Ecto neural progenitor cell (in vitro differentiated cells): ENCODE results near the gene ACLY.
"Not testable (repeated sequence)": the region's sequence is repeated elsewhere in the genome, so short reads cannot be mapped to it uniquely, and the experiment has no call there.

Experiments used
- DNase-seq: peaks from one replicate; pipeline ENCODE4 v3.0.0-alpha.2; 2018; ENCODE audit warnings: low spot score

ACLY gene

DNA sequence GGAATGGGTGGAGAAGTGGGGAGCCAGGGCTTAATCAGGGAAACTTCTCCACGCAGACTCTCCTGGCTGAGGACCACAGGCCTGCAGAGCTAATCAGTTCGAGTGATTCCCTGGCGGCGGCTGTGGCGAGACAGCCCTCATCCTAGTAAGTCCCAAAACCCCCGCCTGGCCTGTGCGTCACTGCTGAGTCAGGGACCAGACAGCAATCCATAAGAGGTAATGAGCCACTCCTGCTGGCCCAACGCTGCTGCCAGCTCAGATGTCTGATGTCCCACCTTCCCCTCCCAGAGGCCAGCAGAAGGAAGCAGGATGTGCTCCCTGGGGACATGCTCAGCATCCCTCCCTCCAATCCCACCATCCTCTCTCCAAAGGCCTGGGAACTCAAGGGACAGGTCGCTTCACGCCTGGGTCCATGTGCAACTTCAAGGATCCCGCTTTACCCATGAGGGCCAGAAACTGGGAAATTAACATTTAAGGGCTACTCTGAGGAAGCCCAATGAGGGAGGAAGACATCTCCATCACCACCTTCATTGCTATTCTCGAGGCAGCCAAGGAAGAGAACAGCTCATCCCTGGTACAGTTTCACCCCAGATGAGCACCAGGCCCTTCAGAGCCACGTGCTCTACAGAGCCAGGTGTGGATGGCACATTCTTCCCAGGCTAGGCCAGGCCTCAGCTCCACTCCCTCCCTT is 7.9 kb downstream of the ACLY start:
- no peak for DNase-seq

DNA sequence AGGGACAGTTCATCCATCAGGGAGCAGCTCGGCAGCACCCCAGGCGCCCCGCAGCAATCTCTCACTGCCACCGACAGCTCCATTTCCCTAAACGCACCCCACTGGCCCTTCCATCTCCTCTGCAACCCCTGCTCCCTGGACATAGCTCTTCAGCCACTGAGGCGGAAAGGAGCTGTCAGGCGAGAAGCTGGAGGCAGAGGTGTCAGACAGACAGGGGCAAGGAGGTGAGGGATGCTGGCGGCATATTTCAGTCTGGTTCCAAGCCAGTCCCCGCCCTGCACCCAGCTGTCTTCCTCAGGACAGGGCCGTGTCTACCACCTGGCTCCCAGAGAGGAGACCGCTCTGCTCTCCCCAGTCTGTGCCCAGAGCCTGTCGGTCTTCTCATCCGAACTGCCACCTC is 9.7 kb downstream of the ACLY start:
- no peak for DNase-seq

DNA sequence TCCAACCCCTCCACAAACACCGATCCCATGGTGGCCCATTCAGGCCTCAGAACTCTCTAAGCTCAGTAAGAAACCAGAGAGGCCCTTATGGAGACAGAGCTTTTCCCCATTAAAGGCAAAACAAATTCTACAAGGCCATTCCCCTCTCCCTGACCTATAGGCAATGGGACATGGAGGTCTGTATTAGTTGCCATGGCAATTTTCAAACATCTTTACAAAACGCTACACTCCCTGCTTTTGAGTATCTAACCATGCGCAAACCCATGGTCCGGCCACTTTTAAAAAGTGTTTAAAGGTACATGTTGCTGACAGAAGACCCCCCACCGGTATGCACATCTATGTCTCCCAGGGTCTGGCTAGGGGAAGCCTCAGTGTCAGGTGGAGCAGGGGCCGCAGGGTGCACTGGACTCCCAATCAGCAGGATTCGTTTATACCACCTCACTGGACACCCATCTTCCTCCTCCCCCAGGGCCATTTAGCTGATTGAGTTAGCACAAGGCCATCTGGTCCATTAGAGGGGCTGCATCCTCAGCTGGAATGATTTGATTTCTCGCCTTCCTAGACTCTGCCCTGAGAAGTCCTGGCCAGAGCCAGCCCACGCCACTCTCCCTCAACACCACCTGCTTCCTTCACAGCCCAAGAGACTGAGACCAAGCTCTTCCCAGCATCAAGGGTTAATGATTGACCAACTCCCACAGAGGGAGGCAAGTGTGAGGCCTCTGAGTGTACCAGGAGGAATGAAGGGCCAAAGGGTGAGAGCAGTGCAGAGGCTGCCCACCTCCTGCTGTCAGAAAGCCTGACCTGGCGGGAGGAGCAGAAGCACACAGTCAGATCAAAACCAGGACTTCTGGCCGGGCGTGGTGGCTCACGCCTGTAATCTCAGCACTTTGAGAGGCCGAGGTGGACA is 10.9 kb downstream of the ACLY start:
- no peak for DNase-seq

DNA sequence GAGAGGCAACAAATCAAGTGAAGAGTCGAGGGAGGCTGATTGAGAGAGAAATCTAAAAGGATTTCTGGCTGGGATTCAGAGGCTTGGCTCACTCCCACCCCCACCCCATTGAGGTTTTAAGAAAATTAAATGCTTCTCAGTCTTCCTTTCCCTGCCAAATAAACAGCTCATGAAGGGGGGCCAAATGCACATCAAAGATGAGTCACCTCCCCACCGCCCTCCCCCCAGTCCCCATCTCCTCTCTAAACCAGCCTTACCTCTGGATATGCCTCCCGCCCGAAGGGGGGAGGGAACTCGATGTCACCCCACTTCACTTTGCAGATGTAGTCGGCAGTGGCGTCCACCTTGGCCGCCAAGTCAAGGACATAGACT is 11.6 kb downstream of the ACLY start:
- no peak for DNase-seq

DNA sequence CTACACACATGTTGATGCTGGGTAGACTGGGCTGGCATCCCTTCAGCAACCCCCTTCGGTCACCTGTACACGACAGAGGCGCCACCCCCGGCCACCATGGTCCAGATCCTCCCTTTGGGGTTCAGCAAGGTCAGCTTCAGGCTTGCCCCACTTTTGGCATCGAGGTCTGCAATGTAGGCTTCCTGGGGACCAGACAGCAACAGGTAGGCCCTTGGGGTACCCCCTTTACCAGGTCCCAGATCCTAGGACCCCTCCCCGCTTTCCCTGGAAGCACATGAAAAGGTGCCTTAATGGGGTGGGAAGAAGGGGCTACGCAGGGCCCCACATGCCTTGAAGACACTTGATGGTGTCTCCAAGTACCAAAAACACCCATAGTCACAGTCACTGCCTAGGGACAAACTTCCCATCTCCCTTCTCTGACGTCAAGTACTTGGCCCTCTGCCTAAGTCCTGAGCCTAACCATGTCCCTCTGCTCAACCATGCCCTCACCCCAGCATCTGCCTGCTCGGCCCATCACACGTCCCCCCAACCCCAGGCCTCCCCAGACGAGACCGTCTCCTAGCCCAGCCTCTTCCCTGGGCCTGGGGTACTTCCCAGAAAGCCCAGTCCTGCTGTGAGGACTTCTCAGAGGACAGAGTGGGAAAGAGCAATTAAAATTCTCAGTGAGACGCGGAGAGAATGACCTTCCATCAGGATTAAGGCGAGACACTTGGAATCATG is 12.1 kb downstream of the ACLY start:
- DNase-seq = no peak

DNA sequence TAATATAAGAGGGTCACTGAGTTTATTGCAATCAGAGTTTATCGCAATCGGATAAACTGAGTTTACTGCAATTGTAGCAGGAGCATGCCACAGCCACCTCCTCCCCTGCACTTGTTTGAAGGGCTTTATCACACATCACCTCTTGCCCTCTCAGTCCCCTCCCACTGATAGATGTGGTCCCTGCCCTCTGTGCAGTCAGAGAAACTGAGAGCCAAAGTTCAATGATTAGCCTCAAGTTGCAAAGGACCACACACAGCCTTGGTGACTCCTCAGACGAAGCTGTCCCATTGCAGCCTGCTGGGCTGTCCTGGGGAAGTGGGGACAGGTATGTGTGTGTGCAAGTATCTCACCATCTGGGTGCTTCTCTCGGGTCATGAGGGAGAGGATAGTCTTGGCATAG is 13.6 kb downstream of the ACLY start:
- no peak for DNase-seq

DNA sequence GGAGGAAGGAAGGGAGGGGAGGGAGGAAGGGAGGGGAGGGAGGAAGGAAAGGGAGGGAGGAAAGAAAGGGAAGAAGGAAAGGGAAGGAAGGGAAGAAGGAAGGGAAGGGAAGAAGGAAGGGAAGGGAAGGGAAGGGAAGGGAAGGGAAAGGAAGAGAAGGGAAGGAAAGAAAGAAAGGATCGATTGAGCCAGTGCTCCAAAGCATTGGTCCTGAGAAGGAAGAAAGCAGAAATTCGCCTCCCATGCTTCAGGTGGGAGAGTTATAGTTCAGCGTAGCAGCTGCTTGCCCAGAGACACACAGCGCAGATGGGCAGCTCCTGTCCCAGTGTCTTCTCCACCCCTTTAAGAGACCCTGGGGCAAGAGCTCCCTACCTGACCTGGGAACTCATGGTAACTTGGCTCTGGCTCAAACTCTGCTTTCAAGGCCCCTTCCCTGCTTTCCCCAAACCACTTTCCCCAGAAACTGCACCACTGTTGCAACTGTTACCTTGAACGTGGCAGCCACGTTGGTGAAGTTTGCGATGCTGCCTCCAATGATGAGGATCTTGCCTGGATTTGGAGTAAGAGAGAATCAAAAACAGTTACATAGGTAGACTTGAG is 14.4 kb downstream of the ACLY start:
- no peak for DNase-seq

DNA sequence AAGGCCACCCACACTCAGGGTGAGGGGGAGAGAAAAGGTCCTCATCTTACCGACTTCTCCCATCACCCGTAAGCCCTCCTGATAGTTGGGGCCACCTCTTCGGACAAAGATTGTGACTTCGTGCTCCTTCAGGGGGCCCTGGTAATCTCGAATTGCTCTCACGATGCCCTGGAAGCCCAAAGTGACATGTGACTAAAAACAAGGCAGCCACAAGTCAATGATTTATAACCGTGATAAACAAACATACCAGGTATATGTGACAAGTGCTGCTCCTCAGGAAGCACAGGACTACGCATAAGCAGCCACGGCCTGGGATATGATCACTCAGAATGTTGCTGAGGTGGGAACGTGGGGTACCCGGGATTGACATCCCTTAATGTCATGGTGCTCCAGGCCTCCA is 17.1 kb downstream of the ACLY start:
- no peak for DNase-seq

DNA sequence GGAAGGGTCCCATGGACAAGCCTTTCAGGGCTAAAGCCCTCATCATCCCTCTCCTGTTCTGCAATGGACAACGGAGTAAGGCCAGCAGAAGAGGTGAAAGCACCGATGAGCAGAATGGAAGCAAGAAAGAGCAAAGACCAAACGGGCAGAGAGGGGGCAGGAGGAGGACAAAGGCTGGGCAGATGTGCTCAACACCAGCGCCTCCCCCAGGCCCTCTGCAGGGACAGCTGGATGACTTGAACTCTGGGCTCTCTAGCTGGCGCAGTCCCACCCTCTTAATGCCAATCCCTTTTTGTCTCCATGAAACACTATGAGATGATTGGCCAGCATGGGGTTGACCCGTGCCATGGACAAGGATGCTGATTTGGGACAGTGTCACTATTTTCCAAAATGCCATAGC is 22.0 kb downstream of the ACLY start:
- DNase-seq = no peak

DNA sequence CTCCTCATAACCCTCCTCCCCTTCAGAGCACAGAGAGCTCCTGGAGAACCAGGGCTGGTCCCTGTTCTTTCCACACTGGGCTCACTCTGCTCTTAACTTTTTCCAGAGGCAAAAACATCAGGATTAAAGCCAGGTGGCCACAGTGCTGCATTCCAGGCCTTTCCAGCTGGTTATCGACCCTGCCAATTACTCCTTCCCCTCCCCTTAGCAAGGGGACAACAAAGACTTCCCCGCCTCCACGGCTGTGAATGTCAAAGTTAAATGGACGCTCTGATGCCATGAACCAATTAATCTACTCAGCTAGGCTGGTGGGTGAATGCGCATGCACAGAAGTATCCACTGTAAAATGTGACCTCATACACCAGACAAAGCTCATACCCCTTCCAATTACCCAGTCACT is 23.1 kb downstream of the ACLY start:
- DNase-seq = no peak

DNA sequence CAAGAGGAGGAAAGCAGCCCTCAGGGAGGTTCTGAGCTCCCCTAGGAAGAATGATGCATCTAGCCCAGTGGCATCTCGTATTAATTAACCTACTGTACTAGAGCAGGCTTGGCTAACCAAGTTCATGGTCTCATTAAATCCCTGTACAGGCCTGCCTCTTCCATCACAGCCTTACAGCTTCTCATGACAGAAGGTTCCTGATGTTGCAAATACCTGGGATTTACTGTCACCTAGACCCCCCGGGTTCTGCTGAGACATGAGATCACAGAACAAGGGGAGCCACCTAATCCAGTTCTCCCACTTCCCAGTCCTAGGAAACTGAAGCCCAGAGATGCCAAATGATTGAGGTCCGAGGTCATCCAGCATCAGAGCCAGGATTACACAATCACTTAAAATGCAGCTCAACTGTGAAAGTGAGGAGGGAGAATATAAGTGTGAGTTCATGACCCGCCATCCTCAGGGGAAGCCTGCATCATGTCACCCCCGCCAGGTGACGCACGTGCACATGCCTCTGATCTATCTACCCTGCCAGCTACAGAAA is 23.9 kb downstream of the ACLY start:
- no peak for DNase-seq

DNA sequence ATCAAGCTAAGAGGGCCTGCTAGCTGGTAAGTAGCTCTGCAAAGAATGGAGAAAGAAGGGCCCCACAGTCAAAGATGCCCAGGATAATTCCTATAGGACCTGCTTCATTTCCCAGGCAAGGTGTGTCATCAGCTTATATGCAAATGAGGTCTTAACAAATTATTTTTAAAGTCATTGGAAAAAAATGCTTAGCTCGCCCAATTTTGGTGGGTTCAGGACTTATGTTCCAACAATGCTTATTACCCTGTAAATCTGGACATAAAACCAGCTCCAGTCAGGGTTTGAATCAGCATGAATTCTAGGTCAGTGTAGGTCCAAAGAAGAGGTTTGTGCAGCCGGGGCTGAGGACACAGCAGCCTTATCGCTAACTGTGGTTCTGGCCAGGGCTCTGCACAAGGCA is 25.4 kb downstream of the ACLY start:
- DNase-seq = no peak

DNA sequence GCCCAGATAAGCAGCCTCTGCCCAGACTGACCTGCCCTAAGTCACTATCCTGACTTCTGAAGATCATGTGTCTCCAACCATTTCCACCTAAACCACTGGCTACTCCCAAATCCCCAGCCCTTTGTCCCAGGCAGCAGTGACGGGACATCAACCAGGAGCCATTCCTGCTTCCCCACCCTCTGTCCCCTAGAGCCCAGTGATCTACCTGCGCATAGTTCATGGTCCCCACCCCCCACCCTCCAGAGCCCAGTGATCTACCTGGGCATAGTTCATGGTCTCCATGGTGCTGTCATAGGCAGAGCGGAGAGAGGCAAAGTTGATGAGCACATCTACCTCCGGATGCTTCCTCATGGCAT is 26.8 kb downstream of the ACLY start:
- no peak for DNase-seq

DNA sequence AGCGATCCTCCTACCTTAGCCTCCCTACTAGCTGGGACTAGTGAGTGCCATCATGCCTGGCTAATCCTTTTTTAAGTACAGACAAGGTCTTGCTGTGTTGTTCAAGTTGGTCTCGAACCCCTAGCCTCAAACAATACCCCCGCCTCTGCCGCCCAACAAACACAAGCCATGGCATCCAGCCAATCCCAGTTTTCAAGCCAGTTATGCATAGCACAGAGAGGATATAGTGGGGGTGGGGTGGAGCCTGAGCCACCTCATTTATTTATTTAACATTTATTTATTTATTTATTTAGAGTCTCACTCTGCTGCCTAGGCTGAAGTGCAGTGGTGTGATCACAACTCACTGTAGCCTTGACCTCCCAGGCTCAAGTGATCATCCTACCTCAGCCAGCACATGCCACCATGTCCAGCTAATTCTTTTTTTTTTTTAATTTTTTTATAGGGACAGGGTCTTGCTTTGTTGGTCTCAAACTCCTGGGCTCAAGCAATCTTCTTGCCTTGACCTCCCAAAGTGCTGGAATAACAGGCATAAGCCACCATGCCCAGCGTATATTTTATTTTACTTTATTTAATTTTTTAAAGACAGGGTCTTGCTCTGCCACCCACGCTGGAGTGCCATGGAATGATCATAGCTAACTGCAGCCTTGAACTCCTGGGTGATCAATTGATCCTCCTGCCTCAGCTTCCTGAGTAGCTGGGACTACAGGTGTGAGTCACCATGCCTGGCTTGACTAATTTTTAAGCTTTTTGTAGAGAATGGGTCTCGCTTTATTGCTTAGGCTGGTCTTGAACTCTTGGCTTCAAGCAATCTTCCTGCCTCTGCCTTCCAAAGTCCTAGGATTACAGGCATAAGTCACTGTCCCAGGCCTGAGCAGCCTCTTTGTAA is 27.4 kb downstream of the ACLY start:
- DNase-seq = no peak

DNA sequence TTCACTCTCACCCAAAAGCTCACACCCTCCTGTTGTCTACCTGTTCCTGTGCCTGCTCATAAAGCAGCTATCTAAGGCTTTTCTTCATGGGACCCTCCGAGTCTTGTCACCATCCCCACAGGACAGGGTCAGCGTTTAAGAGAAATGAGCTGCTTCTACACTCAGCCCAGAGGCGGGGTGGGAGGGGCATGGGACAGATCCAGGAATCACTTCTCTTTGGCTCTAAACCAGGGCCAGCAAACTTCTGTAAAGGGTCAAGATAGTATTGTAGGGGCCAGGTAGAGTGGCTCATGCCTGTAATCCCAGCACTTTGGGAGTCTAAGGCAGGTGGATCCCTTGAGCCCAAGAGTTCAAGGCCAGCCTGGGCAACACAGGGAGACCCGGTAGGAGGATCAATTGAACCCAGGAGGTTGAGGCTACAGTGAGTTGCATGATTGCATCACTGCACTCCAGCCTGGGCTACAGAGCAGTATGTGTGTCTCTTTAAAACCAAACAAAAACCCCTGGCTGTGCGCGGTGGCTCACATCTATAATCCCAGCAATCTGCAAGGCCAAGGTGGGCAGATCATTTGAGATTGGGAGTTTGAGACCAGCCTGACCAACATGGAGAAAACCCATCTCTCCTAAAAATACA is 30.3 kb downstream of the ACLY start:
- DNase-seq = no peak

DNA sequence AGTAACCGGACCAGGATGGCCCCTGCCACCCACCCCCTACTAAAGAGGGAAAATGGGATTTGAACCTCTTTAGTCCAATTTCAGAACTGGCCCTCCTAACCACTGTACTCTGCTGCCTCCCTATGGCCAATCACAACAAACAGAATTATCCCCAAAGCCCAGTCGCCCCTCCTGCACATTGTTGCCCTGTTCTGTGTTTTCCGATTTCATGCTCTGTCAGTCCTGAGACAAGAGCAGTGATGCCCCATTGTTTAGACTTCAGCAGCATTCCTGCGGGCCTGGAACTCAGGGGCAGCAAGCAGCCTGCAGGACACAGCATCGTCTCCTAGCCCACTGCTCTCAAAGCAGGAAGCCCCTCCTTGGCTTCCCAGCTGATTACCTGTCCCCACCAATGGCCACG is 33.0 kb downstream of the ACLY start:
- peak; percentile 82 for DNase-seq

DNA sequence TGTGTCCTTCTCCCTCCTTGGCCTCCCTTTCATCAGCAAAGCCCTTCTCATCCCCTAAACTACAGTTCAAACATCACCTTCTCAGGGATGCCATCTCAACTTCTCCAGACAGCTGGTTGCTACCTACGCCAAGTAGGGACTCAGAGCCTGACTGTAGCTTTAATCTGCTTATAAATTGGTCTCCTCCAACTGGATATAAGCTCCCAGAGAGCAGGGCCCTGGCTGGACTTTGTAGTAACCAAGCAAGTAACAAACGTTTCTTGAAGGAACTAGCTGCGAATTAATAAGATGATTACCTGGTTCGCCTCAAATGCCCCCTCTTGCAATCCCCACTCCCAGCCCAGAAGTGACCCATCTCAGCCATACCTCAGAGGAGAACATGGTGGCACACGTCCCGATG is 36.0 kb downstream of the ACLY start:
- DNase-seq = no peak

DNA sequence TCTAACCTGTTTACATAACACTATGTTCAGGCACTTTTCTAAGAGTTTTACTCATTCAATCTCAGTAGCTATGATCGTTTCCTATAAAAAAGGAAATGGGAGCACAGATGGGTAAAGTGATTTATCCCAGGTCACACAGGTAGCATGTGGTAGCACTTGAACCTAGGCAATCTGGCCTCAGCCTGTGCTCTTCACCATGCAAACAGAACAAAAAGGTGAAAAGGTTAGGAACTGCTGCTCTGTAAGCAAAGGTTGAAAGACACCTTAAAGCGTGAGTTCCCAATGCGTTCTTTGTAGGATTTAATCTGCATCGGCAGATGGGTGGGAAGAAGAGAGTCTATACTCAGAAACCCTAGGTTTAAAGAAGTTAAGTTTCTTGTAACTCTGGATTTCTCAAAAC is 38.6 kb downstream of the ACLY start:
- no peak for DNase-seq

DNA sequence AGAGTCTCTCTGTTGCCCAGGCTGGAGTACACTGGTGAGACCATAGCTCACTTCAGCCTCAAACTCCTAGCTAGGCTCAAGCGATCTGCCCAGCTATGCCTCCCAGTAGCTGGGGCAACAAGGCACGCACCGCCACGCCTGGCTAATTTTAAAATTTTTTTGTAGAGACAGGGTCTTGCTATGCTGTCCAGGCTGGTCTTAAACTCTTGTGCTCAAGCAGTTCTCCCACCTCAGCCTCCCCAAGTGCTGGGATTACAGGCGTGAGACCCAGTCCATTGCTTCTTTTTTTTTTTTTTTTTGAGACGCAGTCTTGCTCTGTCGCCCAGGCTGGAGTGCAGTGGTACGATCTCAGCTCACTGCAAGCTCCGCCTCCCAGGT is 44.5 kb downstream of the ACLY start:
- not testable (repeated sequence) for DNase-seq

DNA sequence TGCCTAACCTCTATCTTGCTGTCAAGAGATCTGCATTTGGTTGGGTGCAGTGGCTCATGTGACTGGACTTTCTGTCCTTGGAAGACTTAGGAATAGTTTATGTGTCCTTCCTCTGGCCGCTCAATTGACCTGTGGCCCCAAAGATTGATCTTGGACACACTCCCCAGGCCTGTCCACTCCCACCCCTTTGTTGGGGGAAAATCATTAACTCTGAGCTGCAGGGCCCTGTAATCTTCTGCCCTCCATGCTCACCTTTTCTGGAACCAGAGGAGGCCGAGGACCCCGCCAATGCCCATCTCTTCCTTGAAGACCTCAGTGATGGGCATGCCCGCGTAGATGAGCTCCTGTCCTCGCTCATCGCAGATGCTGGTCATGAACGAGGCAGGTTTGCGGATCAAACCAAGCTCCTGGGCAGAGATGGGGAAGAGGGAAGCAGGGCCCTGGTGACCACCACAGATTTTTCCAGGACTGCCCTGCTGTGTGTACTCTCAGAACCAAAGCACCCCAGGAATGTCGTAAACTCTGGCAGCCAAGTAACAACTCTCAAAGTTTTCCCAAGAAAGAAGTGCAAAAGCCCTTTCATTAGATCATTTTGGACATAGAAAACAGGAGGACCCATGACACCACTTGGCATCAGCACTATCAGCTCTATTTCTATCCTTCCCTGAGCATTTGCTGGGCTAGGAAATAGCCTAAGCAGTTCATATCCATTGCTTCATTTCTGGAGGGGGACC is 45.0 kb downstream of the ACLY start:
- no peak for DNase-seq
